Activated effector memory CD4-positive, alpha-beta T cell treated with anti-CD3 and anti-CD28 coated beads, Interleukin-2, amount 50 U/mL, for 16 hours (primary cell): ENCODE data around the gene HMOX2.
A peak's percentile ranks its signal among the peaks of the same experiment; 100 is the strongest.

Experiments
- DNase-seq: peaks from one replicate; pipeline ENCODE4 v3.0.0-alpha.2; 2020

The HMOX2 gene, protein sequence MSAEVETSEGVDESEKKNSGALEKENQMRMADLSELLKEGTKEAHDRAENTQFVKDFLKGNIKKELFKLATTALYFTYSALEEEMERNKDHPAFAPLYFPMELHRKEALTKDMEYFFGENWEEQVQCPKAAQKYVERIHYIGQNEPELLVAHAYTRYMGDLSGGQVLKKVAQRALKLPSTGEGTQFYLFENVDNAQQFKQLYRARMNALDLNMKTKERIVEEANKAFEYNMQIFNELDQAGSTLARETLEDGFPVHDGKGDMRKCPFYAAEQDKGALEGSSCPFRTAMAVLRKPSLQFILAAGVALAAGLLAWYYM

DNA sequence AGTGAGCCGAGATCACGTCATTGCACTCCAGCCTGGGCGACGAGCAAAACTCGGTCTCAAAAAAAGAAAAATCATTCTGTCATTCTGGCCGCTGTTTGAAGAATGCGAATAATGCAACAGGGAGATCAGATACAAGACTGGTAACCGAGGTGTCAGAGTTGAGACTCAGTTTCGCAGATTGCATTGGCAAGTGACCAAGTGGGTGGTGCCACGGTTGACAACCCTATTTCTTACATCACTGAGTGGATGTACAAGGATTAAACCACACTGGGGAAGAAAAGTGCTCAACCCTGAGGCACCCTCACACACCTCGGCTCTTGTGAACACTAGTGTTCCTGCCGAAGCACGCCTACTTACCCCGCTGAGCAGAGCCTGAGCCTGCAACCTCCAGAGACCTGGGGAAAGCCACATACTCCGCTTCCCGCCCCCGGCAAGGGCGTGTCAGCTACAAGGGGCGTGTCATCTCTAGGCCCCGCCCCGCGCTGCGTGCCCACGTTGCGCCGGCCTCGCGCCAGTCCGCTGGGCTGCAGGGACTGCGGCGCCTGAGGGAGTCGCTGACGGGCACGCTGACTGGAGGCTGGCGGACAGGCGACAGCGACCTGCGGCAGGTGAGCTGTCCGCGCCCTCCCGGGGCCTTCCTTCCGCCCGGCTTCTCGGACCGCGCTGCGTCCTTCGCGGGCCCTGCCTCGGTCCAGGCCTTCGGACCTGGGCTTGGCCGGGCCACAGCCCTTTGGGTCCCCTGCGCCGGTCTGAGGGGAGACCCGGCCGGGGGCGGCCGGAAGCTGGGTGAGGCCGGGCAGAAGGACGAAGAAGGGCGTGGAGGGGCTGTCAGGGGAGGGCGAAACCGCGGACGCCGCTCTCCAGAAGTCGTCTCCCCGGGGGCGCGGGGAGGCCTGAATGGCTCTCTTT is at the start of gene HMOX2:
Gene HMOX2, plus strand, starts transcription at position 519 of the 909 bp plus-strand sequence. CDS start 29,127 bp downstream, outside the sequence.
- DNase-seq = peak; percentile 98

DNA sequence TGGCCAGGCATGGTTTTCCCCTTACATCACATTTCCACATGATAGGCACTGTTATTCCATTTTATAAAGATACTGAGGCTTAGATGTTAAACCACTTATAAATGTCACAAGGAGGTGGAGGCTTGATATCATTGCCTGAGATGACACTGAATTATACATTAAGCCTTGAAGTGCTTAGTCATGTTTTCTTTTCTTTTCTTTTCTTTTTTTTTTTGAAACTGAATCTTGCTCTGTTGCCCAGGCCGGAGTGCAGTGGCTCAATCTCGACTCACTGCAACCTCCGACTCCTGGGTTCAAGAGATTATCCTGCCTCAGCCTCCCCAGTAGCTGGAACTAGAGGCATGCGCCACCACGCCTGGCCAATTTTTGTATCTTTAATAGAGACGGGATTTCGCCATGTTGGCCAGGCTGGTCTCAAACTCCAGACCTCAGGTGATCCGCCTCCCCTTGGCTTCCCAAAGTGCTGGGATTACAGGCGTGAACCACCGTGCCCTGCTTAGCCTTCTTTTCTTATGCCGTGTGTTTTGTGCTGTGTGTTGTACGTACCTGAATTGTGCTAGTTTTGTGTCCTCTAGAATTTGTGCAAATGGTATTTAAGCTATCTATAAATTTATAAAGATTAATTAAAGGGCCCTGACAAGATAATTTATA is 49.4 kb upstream of the HMOX2 start:
- no peak for DNase-seq

DNA sequence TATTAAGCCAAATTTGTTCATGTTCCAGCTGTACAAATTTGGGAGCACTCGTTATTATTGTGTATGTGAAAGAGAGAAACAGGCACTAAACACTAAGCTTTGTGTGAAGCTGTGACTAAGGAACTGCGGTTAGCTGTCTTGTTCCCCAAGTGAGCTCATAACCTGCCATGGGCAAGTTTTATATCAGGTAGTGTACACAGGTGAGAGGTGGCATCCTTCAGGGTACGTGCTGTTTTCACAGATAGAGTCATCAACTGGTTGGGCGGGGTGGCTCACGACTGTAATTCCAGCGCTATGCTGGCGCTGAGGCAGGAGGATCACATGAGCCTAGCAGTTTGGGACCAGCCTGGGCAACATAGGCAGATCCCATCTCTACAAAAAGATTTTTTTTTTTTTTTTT is 47.7 kb upstream of the HMOX2 start:
- DNase-seq = no peak

DNA sequence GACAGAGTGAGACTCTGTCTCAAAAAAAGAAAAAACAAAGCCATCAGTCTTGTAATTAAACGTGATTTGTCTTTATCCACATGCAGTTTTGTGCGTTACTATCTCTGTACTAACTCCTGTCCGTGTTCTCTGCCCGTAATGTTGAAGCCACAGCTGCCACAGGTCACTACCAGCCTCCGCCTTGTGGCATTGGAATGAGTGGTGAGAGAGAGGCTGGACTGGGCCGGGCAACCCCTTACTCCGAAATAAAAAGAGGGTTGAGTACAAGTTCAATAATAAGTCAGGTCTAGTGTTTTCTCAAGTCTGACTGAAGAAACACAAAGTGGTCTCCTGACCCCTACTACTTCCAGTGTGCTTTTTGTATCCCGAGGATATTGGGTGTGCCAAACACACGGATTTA is 45.2 kb upstream of the HMOX2 start:
- no peak for DNase-seq

DNA sequence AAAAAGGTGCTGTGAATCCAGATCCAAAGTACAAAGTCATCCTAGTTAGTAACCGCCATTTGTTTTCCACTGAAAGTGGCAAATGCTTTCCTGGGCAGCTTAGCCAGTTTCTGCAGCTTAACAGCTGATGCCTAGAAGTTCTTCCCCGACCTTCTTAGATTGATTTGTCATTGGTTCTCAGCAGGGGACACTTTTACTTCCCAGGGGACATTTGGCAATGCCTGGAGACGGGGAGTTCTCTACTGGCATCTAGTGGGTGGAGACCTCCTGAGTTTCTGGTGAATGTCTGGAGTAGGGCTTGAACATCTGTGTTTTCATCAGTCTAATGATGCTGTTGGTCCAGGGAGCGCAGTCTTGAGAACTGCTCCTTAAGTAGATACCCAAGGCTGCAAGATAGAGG is 43.0 kb upstream of the HMOX2 start:
- DNase-seq = no peak

DNA sequence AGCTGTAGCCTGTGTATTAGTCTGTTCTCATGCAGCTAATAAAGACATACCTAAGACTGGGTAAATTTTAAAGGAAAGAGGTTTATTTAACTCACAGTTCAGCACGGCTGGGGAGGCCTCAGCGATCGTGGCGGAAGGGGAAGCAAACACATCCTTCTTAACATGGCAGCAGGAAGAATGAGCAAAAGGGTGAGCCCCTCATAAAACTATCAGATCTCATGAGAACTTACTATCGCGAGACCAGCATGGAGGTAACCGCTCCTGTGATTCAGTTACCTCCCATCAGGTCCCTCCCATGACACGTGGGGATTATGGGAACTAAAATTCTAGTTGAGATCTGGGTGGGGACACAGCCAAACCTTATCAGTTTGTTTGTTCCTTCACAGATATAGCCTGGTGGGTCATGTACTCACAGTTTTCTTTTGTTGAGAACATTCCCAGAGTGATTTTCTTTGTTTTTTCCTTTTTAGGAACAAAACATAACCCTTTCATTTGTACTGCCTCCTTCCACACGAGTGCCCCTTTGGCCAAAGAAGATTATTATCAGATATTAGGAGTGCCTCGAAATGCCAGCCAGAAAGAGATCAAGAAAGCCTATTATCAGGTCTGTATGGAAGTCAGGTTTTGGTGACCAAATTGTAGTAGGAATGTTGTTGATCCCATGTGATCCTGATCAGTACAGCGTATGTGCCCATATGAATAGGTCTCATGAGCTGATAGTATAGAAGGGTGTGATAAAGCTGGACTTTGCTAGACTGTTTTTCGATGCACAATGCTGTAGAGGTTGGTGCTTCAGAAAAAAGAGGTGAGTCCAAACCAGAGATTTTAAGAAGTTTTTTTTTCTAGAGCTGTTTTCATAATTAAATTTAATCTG is 42.0 kb upstream of the HMOX2 start:
- DNase-seq = no peak

DNA sequence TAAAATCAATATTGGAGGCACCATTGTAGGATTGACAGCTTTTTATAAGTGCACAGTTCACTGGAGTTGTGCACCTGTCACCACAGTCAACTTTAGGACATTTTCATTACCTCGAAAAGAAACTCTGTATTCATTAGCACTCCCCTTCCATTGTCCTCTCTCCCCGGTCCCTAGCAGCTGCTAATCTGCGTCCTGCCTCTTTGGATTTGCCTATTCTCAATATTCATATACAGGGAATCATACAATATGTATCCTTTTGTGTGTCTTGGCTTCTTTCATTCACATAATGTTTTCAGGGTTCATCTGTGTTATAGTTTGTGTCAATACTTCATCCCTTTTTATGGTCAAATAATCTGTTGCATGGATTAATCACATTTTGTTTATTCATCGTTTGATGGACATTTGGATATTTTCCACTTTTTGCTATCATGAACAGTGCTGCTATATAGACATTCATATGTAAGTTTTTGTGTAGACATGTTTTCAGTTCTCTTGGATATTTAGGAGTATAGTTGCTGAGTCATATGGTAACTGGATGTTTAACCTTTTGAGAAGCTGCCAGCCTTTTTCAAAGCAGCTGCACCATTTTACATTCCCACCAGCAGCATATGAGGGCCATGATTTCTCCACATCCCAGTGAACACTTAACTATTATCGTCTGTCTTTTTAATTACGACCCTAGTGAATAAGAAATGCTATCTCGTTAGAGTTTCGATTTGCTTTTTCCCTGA is 40.7 kb upstream of the HMOX2 start:
- DNase-seq = no peak

DNA sequence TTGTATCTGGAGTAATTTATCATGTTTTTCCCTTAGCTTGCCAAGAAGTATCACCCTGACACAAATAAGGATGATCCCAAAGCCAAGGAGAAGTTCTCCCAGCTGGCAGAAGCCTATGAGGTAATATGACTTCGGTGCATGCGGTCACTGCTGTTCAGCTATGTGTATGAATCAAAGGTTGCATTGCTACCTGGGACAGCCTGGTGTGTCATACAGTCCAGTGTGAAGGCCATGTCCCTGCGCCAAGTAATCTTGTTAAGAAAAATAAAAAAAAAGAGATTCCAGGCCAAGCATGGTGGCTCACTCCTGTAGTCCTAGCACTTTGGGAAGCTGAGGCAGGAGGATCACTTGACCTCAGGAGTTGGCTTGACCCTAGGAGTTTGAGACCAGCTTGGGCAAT is 38.8 kb upstream of the HMOX2 start:
- DNase-seq = no peak

DNA sequence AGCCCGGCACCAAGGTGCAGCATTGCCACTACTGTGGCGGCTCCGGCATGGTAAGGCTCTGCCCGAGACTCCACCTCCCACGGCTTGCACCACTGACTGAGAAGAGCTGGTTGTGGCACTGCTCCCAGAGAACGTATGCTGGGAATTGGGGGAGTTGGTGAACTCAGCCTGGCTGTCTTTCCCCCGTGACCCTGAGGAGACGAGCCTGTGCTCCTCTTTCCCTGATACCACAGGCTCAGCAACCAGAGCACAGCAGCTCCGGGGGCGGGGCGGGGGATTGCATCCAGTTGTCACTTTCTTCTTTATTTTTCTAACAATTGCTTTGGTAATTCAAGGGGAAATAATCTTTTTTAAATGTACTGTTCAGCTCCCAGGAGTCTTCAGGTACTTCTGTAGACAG is 33.8 kb upstream of the HMOX2 start:
- DNase-seq = no peak

DNA sequence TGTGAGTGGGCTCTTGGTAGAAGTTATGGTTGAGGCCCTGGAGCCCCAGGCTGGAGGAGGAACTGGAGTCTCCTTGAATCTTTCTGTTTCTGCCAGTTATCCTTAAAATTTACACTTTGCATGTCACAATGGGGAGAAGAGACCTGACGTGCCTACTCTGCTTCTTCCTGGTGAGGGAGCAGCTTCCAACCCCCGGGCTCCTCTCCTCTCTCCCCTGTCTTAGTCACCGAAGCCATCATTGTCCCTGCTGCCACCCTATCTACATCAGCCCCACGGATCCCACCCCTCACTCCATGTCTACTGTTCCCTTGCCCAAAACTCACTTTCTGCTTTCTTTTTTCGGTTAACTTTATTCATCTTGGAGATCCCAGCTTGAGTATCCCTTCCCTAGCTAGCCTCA is 32.9 kb upstream of the HMOX2 start:
- DNase-seq = no peak

DNA sequence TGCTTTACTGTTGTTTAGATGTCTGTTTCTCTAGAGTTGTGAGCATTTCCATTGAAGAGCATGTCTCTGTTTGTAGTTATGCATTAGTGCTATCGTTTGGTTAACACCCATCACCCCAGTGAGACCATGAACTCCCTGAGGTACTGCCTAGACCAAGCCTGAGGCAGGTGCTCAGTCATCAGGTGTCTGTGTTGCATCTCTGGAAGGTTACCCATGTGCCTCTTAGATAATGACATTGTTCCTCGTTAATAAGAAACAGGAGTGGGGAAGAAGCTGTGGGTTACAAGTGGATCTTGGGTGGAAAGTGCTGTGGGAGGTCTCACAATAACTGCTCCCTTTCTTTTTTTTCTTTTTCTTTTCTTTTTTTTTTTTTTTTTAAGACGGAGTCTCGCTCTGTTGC is 32.2 kb upstream of the HMOX2 start:
- DNase-seq = no peak

DNA sequence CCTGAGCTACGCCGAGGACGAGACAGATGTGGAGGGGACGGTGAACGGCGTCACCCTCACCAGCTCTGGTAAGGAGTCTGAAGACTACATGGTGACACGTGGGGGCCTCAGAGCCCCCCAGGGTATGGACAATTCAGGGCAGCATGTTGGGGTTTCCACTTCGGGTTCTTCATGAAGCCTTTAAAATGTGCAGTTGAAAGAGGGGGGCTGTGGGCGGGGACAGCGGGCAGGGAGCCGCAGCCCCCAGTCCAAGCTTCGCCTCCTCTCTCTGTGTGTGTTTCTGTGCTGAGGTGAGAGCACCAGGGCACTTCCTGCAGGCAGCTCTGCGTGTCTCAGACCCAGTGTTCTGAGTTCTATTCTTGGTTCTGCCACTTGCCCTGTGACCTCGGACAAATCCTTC is 25.8 kb upstream of the HMOX2 start:
- DNase-seq = no peak

DNA sequence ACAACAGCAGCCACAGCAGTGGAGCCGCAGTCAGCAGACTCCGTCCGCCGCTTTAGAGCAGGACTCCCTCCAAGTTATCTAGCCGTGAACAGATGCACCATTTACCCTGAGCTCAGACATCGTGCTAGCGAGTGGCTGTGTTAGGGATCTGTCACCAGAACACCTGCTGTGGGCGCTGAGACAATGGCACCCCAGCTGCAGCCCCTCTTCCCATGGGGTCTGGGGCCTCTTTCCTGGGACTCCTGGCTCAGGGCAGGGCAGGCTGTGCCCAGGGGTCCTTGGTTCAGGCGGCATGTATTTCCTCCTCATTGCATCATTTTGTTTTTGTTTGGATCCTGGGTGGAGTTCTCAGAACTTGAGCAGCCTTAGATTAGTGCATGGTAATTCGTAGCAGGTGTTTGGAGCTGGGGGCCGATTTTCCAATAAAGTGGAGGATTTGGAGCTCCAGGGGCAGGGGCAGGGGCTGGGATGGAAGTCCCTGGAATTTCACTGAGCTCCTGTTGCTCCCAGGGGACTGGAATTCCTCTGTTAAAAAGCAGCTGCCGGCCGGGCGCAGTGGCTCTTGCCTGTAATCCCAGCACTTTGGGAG is 25.2 kb upstream of the HMOX2 start:
- DNase-seq = no peak

DNA sequence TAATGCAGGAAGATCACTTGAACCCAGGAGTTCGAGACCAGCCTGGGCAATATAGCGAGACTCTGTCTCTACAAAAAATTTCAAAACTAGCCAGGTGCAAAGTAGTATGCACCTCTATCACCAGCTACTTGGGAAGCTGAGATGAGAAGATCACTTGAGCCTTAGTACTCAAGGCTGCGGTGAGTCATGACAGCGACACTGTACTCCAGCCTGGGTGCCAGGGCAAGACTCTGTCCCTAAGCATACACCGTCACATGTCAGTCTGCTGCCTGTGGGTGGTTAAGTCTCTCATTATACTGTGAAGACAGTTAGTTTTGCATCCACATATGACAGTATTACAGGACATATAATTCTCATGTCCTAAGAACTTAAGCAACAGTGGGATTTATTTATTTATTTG is 23.5 kb upstream of the HMOX2 start:
- DNase-seq = no peak

DNA sequence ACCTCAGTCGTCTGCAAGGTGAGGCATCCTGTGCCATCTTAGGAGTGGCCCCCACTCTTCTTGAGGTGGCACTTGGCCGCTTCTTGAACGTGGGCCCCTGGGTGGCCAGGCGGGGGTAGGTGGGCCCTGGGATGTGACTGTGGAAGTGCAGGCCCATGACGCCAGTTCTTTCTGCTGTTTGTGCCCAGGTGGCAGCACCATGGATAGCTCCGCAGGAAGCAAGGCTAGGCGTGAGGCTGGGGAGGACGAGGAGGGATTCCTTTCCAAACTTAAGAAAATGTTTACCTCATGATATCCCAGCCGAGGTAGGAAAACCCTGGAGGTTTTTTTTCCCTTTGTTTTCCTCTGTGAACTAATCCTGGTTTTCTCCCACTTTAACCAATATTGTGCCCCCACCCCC is 21.6 kb upstream of the HMOX2 start:
- DNase-seq = no peak

DNA sequence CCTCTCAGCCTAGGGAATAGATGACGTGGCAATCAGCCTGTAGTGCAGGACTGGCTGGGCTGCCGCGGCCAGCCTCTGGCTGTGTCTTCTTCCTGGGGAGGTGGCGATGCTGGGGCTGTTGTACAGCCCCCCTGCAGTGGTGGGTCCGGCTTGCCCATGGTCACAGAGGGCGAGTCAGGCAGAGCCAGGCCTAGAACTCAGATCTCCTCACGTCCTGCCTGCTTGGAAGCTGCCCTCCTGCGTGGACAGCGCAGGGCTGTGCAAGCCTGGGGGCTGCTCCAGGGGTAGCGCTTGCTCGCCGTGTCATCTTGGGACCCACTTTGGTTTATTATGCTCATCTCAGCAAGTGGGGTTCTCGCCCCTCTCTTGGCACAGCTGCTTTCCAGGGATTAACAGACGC is 21.1 kb upstream of the HMOX2 start:
- no peak for DNase-seq

DNA sequence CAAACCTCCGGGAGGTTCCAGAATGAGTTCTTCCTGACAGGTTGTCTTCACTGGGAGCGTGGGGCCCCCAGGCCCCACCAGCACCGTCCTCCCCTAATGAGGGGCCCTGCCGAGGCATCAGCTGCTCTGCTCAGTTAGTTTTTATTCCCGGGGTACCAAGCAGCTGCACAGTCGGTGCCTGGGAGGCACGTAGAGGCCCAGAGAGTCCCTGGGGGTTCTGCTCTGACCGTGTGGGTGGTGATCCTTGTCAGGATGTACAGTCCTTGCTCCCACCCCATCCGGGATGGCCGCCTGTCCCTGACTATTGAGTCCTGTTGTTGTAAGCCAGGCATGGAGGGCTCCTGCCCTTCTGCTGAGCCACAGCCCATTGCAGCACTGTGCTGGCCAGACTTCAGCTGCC is 20.2 kb upstream of the HMOX2 start:
- no peak for DNase-seq

DNA sequence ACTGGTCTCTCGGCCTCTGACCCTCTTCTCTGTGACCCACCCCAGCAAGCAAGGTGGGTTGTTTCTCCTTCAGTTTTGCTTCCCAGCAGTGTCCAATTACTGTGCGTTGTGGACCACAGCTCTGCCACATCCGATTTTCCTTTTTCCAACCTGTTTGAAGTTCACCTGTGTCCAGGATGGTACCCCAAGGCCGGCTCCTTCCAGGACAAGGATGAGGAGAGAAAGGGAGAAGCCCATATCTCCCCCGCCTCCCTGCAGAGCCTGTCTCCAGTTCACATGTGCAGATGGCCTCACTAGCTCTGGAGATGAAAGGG is 15.3 kb upstream of the HMOX2 start:
- no peak for DNase-seq

DNA sequence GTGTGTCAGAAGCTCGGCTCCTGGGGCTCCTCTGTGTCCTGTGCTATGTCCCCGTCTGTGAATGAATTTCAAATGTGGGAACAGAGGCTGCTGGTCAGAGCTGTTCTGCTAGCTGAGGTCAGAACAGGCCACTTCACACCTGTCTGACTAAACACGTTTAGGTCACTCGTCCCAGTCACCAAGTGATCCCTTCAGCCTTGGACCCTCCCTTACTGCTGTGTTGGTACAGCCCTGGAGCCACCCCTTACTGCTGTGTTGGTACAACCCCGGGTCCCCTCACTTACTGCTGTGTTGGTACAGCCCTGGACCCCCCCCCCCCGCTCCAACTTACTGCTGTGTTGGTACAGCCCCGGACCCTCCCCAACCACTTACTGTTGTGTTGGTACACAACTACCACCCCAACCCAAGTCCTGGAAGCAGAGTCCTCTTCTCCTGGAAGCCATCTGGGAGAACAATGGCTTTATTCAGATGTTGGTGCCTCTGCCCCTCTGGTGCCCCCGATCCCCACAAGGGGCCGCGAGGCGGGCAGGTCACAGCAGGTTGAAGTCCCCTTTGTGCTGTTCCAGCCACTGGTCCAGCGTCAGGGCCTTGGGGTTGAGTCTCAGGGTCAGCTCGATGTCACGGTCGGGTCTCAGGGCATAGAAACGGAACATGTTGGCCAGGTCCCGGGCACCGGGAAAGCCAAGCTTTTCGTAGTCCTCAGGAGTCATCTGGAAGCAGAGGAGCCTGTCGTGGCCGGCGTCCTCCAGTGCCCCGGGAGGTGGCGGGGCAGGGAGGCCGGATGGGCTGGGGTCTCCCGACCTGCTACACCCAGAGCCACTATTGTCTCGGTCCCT is 14.7 kb upstream of the HMOX2 start:
- DNase-seq = no peak

DNA sequence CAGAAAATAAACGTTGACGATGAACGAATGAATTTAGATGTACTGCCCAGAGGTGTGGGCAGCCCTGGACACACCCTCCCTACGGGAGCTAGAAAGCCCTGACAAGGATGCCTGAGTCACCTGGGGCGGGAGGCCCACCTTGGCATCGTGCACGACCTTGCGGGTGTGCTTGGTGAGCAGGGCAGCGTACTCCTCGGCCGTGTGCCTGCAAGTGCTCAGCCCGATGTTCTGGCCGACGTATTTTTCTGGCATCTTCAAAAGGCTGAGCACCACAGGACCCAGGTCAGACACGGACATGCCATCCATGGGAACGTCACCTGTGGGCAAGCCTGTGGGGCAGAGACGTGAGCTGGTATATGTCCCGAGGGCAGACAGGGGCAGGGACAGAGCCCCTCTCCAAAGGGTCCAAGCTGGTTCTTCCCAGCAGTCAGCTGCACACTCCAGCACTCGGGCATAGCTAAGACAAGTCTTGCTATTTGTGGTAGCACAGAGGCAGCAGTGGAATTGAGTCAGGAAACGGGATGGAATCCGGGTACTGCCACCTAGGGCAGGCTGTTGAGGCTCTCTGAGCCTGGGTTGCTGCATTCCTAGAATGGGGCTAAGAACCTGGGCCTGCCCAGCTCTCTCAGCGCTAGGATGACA is 12.6 kb upstream of the HMOX2 start:
- no peak for DNase-seq
